ENCODE results near the gene FABP7.

Gene FABP7

GRCh38 chr6:122755901-122756300 lies 23.6 kb upstream of the FABP7 start:
- in situ Hi-C loops (cut with HindIII; ENCODE audit: low sequenced_read_pairs): no loop called here

DNA sequence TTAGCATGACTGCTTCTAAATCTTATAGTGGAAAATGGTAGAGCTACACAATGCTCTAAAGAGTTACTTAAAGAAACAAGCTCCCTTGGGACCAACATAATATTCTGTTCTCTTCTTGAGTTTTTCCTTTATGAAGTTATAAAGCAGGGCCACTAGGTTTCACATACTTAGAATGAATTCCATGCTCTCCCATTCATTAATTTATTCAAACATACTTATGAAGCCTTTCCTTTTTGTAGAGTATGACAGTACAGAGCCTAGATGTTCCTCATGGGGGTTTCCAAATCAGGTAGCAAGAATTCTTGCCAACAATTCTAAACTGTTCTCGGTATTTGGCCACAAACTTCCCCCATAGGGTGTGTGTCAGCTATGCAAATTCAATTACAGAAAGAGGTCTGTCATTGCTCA lies 20.6 kb upstream of the FABP7 start:
- in situ Hi-C loops (cut with HindIII; ENCODE audit: low sequenced_read_pairs): no loop called here

DNA sequence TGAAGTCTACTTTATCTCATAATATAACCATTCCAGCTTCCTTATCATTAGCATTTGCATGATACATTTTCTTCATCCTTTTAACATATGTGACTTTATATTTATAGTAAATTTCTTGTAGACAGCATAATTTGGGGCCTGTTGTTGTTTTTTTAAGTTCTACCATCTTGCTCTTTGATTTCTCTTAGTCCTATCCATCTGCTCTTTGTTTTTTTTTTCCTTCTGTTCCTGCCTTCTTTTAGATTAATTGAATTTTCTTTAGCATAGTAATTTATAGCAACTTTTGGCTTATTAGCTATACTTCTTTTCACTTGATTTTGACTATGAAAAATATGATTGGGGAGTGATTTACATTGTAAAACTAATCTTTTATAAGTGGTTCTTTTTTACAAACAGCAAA lies 19.2 kb upstream of the FABP7 start:
- in situ Hi-C loops (cut with HindIII; ENCODE audit: low sequenced_read_pairs): no loop called here

- in situ Hi-C loops (cut with HindIII; ENCODE audit: low sequenced_read_pairs): no loop called here
Measured at GRCh38 chr6:122766256-122766655, 13.3 kb upstream of the FABP7 start.

- in situ Hi-C loops (cut with HindIII; ENCODE audit: low sequenced_read_pairs): no loop called here
Measured at GRCh38 chr6:122770835-122771601, 8.5 kb upstream of the FABP7 start.

GRCh38 chr6:122772724-122773415 lies 6.6 kb upstream of the FABP7 start:
- in situ Hi-C loops (cut with HindIII; ENCODE audit: low sequenced_read_pairs): no loop called here

GRCh38 chr6:122775975-122776374 lies 3.5 kb upstream of the FABP7 start:
- in situ Hi-C loops (cut with HindIII; ENCODE audit: low sequenced_read_pairs): no loop called here

DNA sequence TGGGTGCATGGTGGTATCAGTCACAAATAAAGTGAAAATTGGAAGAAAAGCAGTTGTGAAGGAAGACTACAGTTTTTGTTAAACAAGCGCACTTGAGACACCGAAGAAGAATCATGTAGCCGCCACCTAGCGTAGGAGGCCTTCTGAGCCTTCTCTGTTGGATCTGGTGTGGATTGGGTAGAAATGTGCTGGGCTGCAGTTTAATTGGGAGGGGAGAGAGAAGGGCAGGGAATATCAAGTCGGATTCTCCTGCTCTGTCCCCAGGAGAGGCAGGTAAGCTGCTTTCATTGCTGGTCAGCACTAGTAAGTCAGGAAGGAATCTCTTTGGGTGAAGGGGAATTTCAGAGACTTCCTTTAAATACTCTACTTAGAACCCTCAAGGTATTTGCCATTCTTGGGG lies 1.2 kb upstream of the FABP7 start:
- in situ Hi-C loops (cut with HindIII; ENCODE audit: low sequenced_read_pairs): no loop called here

- in situ Hi-C loops (cut with HindIII; ENCODE audit: low sequenced_read_pairs): no loop called here
Measured at GRCh38 chr6:122778985-122779661, 393 bp upstream of the FABP7 start.

DNA sequence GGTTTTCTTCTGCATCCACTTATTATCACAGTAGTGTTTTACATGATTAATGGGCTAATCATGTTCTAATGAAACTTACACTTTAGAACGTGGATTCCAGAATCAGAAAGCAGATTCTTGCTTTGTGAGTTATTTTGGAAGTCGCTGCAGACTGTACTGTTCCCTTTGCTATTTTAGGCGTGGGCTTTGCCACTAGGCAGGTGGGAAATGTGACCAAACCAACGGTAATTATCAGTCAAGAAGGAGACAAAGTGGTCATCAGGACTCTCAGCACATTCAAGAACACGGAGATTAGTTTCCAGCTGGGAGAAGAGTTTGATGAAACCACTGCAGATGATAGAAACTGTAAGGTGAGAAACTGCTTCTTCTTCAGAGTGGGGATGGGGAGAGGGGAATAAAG lies 598 bp downstream of the FABP7 start:
- in situ Hi-C loops (cut with HindIII; ENCODE audit: low sequenced_read_pairs): no loop called here

DNA sequence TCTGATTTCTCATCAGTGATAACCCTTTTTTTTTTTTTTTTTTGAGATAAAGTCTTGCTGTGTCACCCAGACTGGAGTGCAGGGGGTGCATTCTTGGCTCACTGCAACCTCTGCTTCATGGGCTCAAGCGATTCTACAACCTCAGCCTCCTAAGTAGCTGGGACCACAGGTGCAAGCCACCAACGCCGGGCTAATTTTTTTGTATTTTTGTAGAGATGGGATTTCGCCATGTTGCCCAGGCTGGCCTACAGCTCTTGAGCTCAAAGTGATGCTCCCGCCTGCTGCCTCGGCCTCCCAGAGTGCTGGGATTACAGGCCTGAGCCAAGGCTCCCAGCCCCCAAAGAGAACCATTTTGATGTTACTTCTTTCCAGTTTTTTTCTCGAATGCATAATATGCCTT lies 2.2 kb downstream of the FABP7 start:
- in situ Hi-C loops (cut with HindIII; ENCODE audit: low sequenced_read_pairs): no loop called here

GRCh38 chr6:122783401-122783800 lies 3.9 kb downstream of the FABP7 start:
- in situ Hi-C loops (cut with HindIII; ENCODE audit: low sequenced_read_pairs): no loop called here

DNA sequence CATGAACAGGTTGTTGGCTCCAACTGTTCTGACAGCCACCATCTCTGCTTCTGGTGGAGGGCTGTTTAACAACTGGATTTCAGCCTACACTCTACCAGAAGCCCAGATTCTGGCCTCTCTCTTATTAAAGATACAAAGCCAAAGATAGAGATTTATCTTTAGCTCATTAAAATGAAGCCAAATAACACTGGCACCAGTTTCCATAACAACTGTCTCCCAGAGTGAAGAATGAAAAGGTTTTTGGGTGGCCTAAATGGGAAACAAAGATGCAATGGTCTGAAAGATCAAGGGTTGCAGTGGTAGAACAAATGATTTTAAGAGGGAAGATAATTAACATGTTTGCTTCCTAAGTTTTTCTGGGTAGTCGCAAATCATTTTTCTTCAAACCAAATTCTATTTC lies 6.4 kb downstream of the FABP7 start:
- in situ Hi-C loops (cut with HindIII; ENCODE audit: low sequenced_read_pairs): no loop called here

- in situ Hi-C loops (cut with HindIII; ENCODE audit: low sequenced_read_pairs): no loop called here
Measured at GRCh38 chr6:122787721-122788120, 8.2 kb downstream of the FABP7 start.

GRCh38 chr6:122788208-122788607 lies 8.7 kb downstream of the FABP7 start:
- in situ Hi-C loops (cut with HindIII; ENCODE audit: low sequenced_read_pairs): no loop called here

DNA sequence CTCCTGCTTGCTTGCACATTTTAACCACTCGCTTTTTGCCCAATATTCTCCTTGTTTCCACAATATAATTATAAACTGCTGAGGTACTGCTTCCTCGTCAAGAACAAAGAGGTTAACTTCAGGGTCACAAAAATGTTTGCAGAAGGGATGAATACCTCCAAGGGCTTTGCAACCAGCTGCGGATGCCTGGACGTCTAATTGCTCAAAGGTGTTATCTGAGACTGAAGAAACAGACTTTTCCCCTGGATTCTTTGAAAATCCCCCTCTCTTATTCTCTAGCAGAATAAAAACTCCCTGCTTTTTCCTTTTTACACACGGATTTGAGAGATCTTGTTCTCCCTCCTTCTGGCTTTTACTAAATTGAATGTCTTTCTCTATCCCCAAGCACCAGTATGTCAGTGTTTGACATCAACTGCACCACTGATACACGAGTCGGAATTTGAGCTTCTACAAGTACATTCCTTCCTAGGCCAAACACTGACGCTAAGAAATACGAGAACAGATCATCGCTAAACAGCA lies 9.2 kb downstream of the FABP7 start:
- in situ Hi-C loops (cut with HindIII; ENCODE audit: low sequenced_read_pairs): no loop called here

DNA sequence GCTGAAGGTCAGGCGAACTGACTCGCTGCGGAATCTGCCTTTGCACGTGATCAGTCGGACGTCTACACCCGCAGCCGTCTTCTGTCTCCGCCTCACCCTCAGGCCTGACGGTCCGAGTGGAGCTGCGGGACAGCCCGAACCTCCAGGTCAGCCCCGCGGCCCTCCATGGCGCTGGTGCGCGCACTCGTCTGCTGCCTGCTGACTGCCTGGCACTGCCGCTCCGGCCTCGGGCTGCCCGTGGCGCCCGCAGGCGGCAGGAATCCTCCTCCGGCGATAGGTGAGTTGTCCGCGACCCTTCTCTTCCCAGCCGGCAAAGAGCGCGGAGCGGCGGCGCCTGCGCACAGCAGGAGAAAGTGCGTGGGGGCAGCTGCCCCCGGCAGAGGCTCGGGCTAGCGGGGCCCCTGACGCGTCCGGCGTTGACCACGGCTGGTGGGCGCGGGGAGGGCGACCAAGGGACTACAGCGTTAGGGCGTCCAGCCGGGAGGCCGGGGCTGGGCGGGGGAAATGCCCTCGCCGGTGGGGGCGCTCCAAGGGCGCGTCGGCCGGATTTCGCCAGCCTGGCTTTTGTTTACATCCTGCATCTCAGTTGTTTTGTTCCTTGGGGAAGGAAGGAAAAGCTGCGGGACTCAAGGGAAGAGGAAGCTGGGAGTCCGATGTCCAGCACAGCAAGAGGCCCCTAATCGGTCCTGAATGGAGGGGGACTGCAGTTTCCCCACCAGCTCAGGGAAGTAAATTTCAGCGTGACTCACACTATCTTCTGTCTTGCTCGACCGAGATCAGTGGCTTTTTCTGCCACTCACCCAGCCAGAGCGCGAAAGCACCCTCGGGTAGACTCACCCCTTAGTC lies 9.9 kb downstream of the FABP7 start, which contains the start of gene SMPDL3A:
Gene SMPDL3A (plus strand): TSS at position 77 of the 846 bp plus-strand sequence. CDS start 89 bp downstream, at position 166.
- in situ Hi-C loops (cut with HindIII; ENCODE audit: low sequenced_read_pairs): no loop called here

DNA sequence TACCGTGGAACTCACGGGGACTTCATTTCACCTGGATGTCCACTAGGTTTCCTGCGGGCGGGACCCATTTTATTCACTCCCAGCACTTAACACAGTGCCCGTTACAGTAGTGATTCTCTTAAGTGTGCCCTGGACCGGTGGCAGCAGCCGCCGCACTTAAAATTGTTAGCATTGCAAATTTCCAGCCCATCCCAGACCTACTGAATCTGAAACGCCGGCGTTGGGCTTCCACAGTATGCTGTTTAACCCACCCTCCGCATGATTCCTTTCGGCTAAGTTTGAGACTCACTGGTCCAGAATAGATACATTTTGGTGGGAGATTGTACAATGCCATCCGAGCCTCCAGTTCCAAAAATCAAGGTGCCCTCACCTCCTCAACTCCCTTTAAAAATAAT lies 10.5 kb downstream of the FABP7 start:
- in situ Hi-C loops (cut with HindIII; ENCODE audit: low sequenced_read_pairs): no loop called here

DNA sequence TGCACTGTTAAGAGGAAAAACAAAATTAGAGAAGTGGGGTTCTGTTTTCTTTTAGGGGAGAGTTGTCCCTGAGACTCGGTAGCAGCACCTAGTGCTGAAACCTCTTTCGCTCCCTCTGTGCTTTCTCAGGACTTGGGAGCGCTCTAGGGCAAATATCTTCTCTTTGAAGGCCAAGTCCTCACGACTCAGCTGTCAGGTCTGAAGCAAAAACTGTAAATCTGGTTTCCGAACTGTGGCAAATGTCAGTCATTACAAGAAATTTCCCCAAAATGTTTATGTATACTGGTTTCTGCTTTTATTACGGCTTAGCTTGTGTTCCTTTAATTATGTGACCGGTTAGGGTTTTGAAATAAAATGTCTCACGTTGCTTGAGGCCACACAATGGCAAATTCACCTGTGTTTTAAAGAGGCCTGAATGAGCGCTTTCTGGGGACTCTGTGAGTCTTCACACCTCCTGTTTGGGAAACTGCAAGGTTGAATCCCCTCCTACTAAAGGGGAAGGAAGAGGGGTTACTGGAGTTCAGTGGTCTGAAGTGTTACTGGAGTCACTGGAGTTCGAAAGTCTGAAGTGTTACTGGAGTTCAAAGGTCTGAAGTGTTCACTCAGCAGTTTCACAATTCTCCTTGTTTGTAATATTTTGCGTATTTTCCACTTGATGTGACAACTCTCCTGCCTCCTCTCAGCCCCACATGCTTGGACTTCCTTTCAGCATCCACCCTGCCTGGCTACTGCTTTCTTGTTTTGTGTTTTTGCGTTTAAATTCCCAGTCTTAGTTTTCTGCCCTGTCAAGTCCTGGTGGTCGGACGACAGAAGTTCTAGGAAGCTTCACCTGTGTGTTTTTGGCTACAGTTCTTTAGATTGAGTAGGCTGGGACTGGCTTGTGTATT lies 11.2 kb downstream of the FABP7 start:
- in situ Hi-C loops (cut with HindIII; ENCODE audit: low sequenced_read_pairs): no loop called here

GRCh38 chr6:122791310-122791679 lies 11.8 kb downstream of the FABP7 start:
- in situ Hi-C loops (cut with HindIII; ENCODE audit: low sequenced_read_pairs): no loop called here

Measured in endothelial cell of hepatic sinusoid (primary cell).